NCI-H2171 treated with DMSO at 0.1 percent for 48 hours (cell line): Measurements from ENCODE around the gene ADARB1.

ENCODE experiments used
- DNase-seq: peaks from one replicate; lab custom pipeline; 2025; lab: John Stamatoyannopoulos, UW

ADARB1 gene

DNA sequence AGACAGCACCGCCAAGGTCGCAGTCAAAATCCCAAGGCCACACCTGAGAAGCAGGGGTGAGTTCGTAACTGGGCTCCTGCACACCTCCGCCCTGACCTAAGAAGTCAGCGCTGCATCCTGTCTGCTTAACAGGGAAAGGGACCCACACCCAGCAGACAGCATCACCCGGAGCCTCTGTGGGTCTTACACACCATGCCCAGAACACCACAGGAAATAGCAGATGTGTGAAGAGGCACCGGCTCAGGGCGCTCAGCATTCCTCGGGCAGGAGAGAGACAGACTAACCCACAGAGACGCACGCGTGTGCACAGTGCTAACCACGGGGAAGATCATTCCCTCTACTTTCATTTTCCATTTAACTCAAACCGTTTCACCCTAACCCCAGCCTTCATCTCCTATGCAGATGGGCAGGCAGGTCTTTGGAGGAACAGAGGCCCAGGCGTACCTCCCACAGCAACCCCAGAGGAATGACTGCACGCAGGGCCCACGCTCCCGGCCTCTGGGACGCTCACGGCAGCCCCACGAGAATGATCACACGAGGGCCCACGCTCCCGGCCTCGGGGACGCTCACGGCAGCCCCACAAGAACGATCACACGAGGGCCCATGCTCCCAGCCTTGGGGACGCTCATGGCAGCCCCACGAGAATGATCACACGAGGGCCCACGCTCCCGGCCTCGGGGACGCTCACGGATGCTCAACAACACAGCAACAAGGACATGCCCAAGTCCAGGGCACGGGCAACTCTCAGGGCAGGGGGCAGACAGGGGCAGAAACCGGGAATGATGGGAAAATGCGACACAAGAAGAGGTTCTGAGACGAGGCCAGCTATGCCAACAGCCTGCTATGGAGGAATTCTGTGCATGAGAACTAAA is 192.4 kb downstream of the ADARB1 start:
- no peak for DNase-seq

DNA sequence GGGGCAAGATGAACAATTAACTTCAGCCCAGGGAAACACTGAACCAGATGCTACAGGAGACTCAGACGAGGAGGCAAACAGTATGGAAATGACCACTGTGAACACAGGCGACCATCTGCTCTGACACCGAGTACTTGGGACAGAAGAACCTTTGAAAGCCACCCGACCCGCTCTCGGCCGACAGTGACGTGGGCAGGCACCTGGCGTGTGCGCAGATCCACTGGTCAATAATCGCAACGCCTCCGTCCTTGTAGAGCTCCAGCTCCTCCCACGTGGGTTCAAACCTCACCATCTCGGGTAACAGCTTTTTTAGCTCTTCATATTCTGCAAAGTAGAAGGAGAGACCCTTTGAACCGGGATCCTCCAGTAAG is 193.0 kb downstream of the ADARB1 start:
- no peak for DNase-seq

DNA sequence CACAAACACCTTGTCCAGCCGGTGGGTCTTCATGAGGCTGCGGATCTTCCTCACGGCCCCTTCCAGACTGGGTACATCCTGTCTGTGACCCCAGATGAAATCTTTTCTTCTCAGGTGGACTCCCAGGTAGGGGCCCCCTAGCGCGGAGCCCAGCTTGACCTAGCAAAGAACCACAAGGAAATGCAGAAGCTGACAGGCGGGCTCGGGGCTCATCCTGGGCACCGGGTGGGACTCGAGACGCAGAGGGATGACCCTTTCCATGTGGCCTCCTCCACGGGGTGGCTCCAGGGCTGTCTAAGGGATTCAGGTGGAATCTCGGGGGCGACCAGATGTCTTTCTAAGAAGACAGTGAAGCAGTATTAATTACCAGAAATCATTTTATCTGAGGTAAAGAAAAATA is 195.5 kb downstream of the ADARB1 start:
- DNase-seq = no peak

DNA sequence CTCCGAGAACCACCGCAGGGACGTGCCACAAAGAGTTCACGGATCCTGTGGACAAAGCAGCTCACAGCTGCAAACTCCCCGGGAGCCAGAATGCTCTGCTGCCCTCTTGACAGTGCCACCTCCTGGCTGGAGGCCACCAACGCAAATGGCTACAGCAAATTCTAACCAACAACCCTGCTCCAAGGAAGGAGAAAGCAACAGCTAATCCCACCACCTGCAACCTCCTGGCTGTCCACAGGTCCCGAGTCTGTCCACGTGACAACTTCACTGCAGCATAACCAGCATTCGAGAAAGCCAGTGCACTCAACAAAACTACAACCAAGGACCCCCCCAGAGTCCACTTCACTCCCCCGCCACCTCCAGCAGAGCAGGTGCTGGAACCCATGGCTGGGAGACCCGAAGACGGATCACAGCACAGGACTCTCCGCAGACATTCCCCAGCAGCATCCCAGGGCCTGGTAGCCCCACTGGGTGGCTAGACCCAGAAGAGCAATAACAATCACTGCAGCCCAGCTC is 196.0 kb downstream of the ADARB1 start:
- no peak for DNase-seq
